Brain pericyte (primary cell): ENCODE results near the gene CRYBA1.

Source experiments
- DNase-seq: peaks from one replicate; pipeline ENCODE4 v3.0.0-alpha.2; 2012; ENCODE audit warnings: low read depth, low spot score

CRYBA1 gene

GRCh38 chr17:29283496-29283895 is 36.8 kb downstream of the CRYBA1 start:
- no peak for DNase-seq

GRCh38 chr17:29283961-29284360 is 37.3 kb downstream of the CRYBA1 start:
- DNase-seq, result no peak

GRCh38 chr17:29289852-29290251 is 43.2 kb downstream of the CRYBA1 start:
- no peak for DNase-seq

GRCh38 chr17:29291163-29291752 is 44.6 kb downstream of the CRYBA1 start:
- DNase-seq, result peak; percentile 36

- DNase-seq, result no peak
Measured at GRCh38 chr17:29292071-29292991, 45.7 kb downstream of the CRYBA1 start.

- no peak for DNase-seq
Measured at GRCh38 chr17:29292992-29293889, 46.6 kb downstream of the CRYBA1 start.

- DNase-seq, result peak; percentile 97
Measured at GRCh38 chr17:29293890-29294579, 47.4 kb downstream of the CRYBA1 start, which contains the start of gene NUFIP2. Gene NUFIP2 (minus strand): TSS chr17:29294148. CDS start chr17:29294059, 89 bp downstream.

GRCh38 chr17:29294580-29294900 is 47.9 kb downstream of the CRYBA1 start:
- no peak for DNase-seq

- DNase-seq, result no peak
Measured at GRCh38 chr17:29295420-29295819, 48.8 kb downstream of the CRYBA1 start.

- no peak for DNase-seq
Measured at GRCh38 chr17:29299031-29299430, 52.4 kb downstream of the CRYBA1 start.

- DNase-seq, result no peak
Measured at GRCh38 chr17:29303386-29303785, 56.7 kb downstream of the CRYBA1 start.
